Measurements from ENCODE around the gene USP2. TPM values are rescaled to one million over a fixed set of nuclear protein-coding genes. Genes with fewer than 3 reads are reported as not detected.

The USP2 gene
- total RNA-seq, 2 donors from 2014 or later = 2.3 to 10.8 TPM

GRCh38 chr11:119371778-119372182, 9.7 kb downstream of the USP2 start:
- Histone ChIP-seq H3K27me3 (replicated peaks; ENCODE audit: insufficient read depth) (no peaks in the 10 kb centered on the region), H3K4me3 (no peak overlapping the region), H3K4me1 (replicated peaks) (peaks cover 12% of the 10 kb centered on the region), H3K27ac (peak overlapping the region in 1 of 2 donors; percentile 7), H3K9me3 (no peaks in the 10 kb centered on the region), H3K36me3 (no peaks in the 10 kb centered on the region)
- intact Hi-C loops (cut with DNase I) = loop anchor here (10.0 kb wide), 1 partner anchor 363 kb away; no protein-coding TSS in a partner anchor
- DNase-seq (ENCODE audit: low spot score) = no peak
- 48% methylated on average over 8 of the region's 8 CpGs for WGBS
- TF ChIP-seq POLR2A (IDR thresholded peaks at IDR 0.05) = no peak
- TF ChIP-seq CTCF (IDR thresholded peaks at IDR 0.05) = peak in 2 of 4 experiments; percentile 43 to 49
- TF ChIP-seq POLR2AphosphoS5 (IDR thresholded peaks at IDR 0.05) = no peak

GRCh38 chr11:119371067-119371601, 10.4 kb downstream of the USP2 start:
- Histone ChIP-seq H3K36me3 (no peaks in the 10 kb centered on the region), H3K4me1 (replicated peaks) (peaks cover 8% of the 10 kb centered on the region), H3K27ac (peak overlapping the region in 1 of 2 donors; percentile 7), H3K9me3 (no peaks in the 10 kb centered on the region), H3K4me3 (no peak overlapping the region), H3K27me3 (replicated peaks; ENCODE audit: insufficient read depth) (no peaks in the 10 kb centered on the region)
- intact Hi-C loops (cut with DNase I) = loop anchor here (10.0 kb wide), 1 partner anchor 364 kb away; no protein-coding TSS in a partner anchor
- TF ChIP-seq POLR2A (IDR thresholded peaks at IDR 0.05) (no peak), CTCF (IDR thresholded peaks at IDR 0.05) (no peak), POLR2AphosphoS5 (IDR thresholded peaks at IDR 0.05) (no peak)
- DNase-seq (ENCODE audit: low spot score) = no peak
- WGBS = 69% methylated on average over 8 of the region's 8 CpGs

- intact Hi-C loops (cut with DNase I) = loop anchor here (10.0 kb wide), 1 partner anchor 364 kb away; no protein-coding TSS in a partner anchor
- Histone ChIP-seq H3K27ac (peak overlapping the region; percentile 7 to 8), H3K9me3 (no peaks in the 10 kb centered on the region), H3K4me3 (no peak overlapping the region), H3K4me1 (replicated peaks) (peaks cover 8% of the 10 kb centered on the region), H3K27me3 (replicated peaks; ENCODE audit: insufficient read depth) (no peaks in the 10 kb centered on the region), H3K36me3 (no peaks in the 10 kb centered on the region)
- 57% methylated on average over 8 of the region's 8 CpGs for WGBS
- TF ChIP-seq POLR2A (IDR thresholded peaks at IDR 0.05) (no peak), CTCF (IDR thresholded peaks at IDR 0.05) (no peak), POLR2AphosphoS5 (IDR thresholded peaks at IDR 0.05) (no peak)
- DNase-seq (ENCODE audit: low spot score) = no peak
These were observed 10.9 kb downstream of the USP2 start for GRCh38 chr11:119370486-119371046.

GRCh38 chr11:119369132-119369925, 12.2 kb downstream of the USP2 start:
- no peaks in the 10 kb centered on the region for H3K9me3 ChIP-seq
- H3K4me1 ChIP-seq (replicated peaks) = peaks cover 2% of the 10 kb centered on the region
- no peak for DNase-seq (ENCODE audit: low spot score)
- H3K36me3 ChIP-seq = no peaks in the 10 kb centered on the region
- WGBS = 67% methylated on average over 13 of the region's 13 CpGs
- no peaks in the 10 kb centered on the region for H3K27me3 ChIP-seq (replicated peaks; ENCODE audit: insufficient read depth)
- no peak overlapping the region for H3K4me3 ChIP-seq
- intact Hi-C loops (cut with DNase I) = no loop called here
- peak overlapping the region; percentile 25 to 66 for H3K27ac ChIP-seq
- TF ChIP-seq CTCF (IDR thresholded peaks at IDR 0.05) (no peak), POLR2AphosphoS5 (IDR thresholded peaks at IDR 0.05) (no peak), POLR2A (IDR thresholded peaks at IDR 0.05) (no peak)
